Retina (tissue), 1 donor: Measurements from ENCODE around the gene B3GAT1.

Experiments used
- DNase-seq: peaks from one replicate; pipeline ENCODE4 v3.0.0-alpha.2; 2016

B3GAT1 gene

GRCh38 chr11:134371436-134372185, 40.4 kb downstream of the B3GAT1 start:
- no peak for DNase-seq

- no peak for DNase-seq
Measured at GRCh38 chr11:134370526-134371435, 41.3 kb downstream of the B3GAT1 start.

GRCh38 chr11:134369656-134370525, 42.2 kb downstream of the B3GAT1 start:
- no peak for DNase-seq

GRCh38 chr11:134367781-134368180, 44.3 kb downstream of the B3GAT1 start:
- DNase-seq = no peak

GRCh38 chr11:134366254-134366653, 45.8 kb downstream of the B3GAT1 start:
- DNase-seq = no peak

- DNase-seq = no peak
Measured at GRCh38 chr11:134365011-134365925, 46.8 kb downstream of the B3GAT1 start.

- no peak for DNase-seq
Measured at GRCh38 chr11:134364261-134364660, 47.8 kb downstream of the B3GAT1 start.

- no peak for DNase-seq
Measured at GRCh38 chr11:134363592-134363991, 48.5 kb downstream of the B3GAT1 start.

GRCh38 chr11:134363161-134363560, 48.9 kb downstream of the B3GAT1 start:
- no peak for DNase-seq

- DNase-seq = no peak
Measured at GRCh38 chr11:134362192-134362901, 49.7 kb downstream of the B3GAT1 start.

- DNase-seq = no peak
Measured at GRCh38 chr11:134361661-134362060, 50.4 kb downstream of the B3GAT1 start.

GRCh38 chr11:134360050-134360835, 51.8 kb downstream of the B3GAT1 start:
- DNase-seq = peak; percentile 94

GRCh38 chr11:134359646-134360045, 52.4 kb downstream of the B3GAT1 start:
- no peak for DNase-seq

GRCh38 chr11:134358856-134359490, 53.1 kb downstream of the B3GAT1 start:
- DNase-seq = no peak

GRCh38 chr11:134358165-134358855, 53.7 kb downstream of the B3GAT1 start:
- DNase-seq = no peak

- DNase-seq = no peak
Measured at GRCh38 chr11:134357545-134357839, 54.5 kb downstream of the B3GAT1 start.

GRCh38 chr11:134356656-134357544, 55.1 kb downstream of the B3GAT1 start:
- no peak for DNase-seq

- no peak for DNase-seq
Measured at GRCh38 chr11:134355656-134356055, 56.4 kb downstream of the B3GAT1 start.
